ENCODE data around the gene UTP18.
"Not testable (repeated sequence)": the region's sequence is repeated elsewhere in the genome, so short reads cannot be mapped to it uniquely, and the experiment has no call there.

Gene UTP18

GRCh38 chr17:51259564-51260236 is 646 bp upstream of the UTP18 start, which contains the start of gene MBTD1:
Gene MBTD1 (minus strand): TSS chr17:51260049. CDS start chr17:51225161, 34,888 bp downstream.
- peak; percentile 85 for DNase-seq (ENCODE audit: low read depth)

- DNase-seq (ENCODE audit: low read depth) = no peak
These were observed 948 bp downstream of the UTP18 start for GRCh38 chr17:51261024-51261963.

GRCh38 chr17:51263006-51263405 is 2.7 kb downstream of the UTP18 start:
- no peak for DNase-seq (ENCODE audit: low read depth)

GRCh38 chr17:51264466-51264865 is 4.1 kb downstream of the UTP18 start:
- not testable (repeated sequence) for DNase-seq (ENCODE audit: low read depth)

- no peak for DNase-seq (ENCODE audit: low read depth)
These were observed 9.6 kb downstream of the UTP18 start for GRCh38 chr17:51269991-51270390.

- DNase-seq (ENCODE audit: low read depth) = no peak
These were observed 10.3 kb downstream of the UTP18 start for GRCh38 chr17:51270636-51271035.

GRCh38 chr17:51272812-51273211 is 12.5 kb downstream of the UTP18 start:
- DNase-seq (ENCODE audit: low read depth) = no peak

- DNase-seq (ENCODE audit: low read depth) = no peak
These were observed 15.0 kb downstream of the UTP18 start for GRCh38 chr17:51275381-51275780.

- no peak for DNase-seq (ENCODE audit: low read depth)
These were observed 18.8 kb downstream of the UTP18 start for GRCh38 chr17:51279183-51279582.

GRCh38 chr17:51287412-51287811 is 27.1 kb downstream of the UTP18 start:
- DNase-seq (ENCODE audit: low read depth) = no peak

GRCh38 chr17:51289696-51290111 is 29.4 kb downstream of the UTP18 start:
- no peak for DNase-seq (ENCODE audit: low read depth)

- DNase-seq (ENCODE audit: low read depth) = not testable (repeated sequence)
These were observed 34.0 kb downstream of the UTP18 start for GRCh38 chr17:51294338-51294737.

GRCh38 chr17:51298508-51299371 is 38.4 kb downstream of the UTP18 start:
- no peak for DNase-seq (ENCODE audit: low read depth)

- DNase-seq (ENCODE audit: low read depth) = no peak
These were observed 39.5 kb downstream of the UTP18 start for GRCh38 chr17:51299859-51300258.

GRCh38 chr17:51305182-51305581 is 44.8 kb downstream of the UTP18 start:
- no peak for DNase-seq (ENCODE audit: low read depth)

GRCh38 chr17:51312003-51312402 is 51.7 kb downstream of the UTP18 start:
- DNase-seq (ENCODE audit: low read depth) = not testable (repeated sequence)

- no peak for DNase-seq (ENCODE audit: low read depth)
These were observed 58.8 kb downstream of the UTP18 start for GRCh38 chr17:51319186-51319585.

GRCh38 chr17:51322390-51323029 is 62.2 kb downstream of the UTP18 start:
- DNase-seq (ENCODE audit: low read depth) = no peak

- DNase-seq (ENCODE audit: low read depth) = no peak
These were observed 65.1 kb downstream of the UTP18 start for GRCh38 chr17:51325471-51325870.

- DNase-seq (ENCODE audit: low read depth) = not testable (repeated sequence)
These were observed 70.6 kb downstream of the UTP18 start for GRCh38 chr17:51330861-51331503.

- DNase-seq (ENCODE audit: low read depth) = no peak
These were observed 74.8 kb downstream of the UTP18 start for GRCh38 chr17:51335006-51335590.

Data from stimulated activated CD8-positive, alpha-beta memory T cell treated with anti-CD3 and anti-CD28 coated beads, Interleukin-15, amount 100 ng/mL, for 24 hours (primary cell).